Prostate gland (tissue), 2 donors: ENCODE results near the gene RPS14. TPM values are rescaled to one million over a fixed set of nuclear protein-coding genes. Genes with fewer than 3 reads are reported as not detected.

Experiments used
- DNase-seq: peaks from one replicate; pipeline ENCODE4 v3.0.0-alpha.2; 2019; ENCODE audit warnings: low spot score
- H3K27ac ChIP-seq, 2 donors: fragments of 200-600 bp; sonication (generic); 2 replicates each; pipeline ENCODE4 v1.5.1; 2017 to 2019
- H3K27me3 ChIP-seq: fragments of 200-600 bp; sonication (generic); replicated peaks from 2 replicates; pipeline ENCODE4 v1.5.1; 2019; ENCODE audit not compliant: insufficient read depth
- H3K36me3 ChIP-seq, 2 donors: fragments of 200-600 bp; sonication (generic); 1 replicate in 1 of 2; 2 replicates in 1 of 2; pipeline versions ENCODE4 v1.5.1 to v1.8.1; 2017 to 2019
- H3K4me1 ChIP-seq: fragments of 200-600 bp; sonication (generic); replicated peaks from 2 replicates; pipeline ENCODE4 v1.5.1; 2019
- H3K4me3 ChIP-seq, 2 donors: fragments of 200-600 bp; sonication (generic); 2 replicates each; pipeline ENCODE4 v1.5.1; 2017 to 2019
- H3K9me3 ChIP-seq: fragments of 200-600 bp; sonication (generic); 2 replicates; pipeline ENCODE4 v1.5.1; 2017
- CTCF ChIP-seq, 4 experiments: fragments of 200-600 bp in 2 of 4; fragments of 450-650 bp in 2 of 4; sonication (generic) in 2 of 4; IDR thresholded peaks; 1 replicate in 3 of 4; 2 replicates in 1 of 4; pipeline ENCODE4 v1.5.1; 2016 to 2019; ENCODE audit warnings: antibody characterized with exemption in 4 of 4, mild to moderate bottlenecking in 2 of 4, moderate library complexity in 2 of 4
- POLR2A ChIP-seq: fragments of 450-650 bp; IDR thresholded peaks from one replicate; pipeline ENCODE4 v1.6.1; 2016; ENCODE audit warnings: antibody characterized with exemption, mild to moderate bottlenecking
- POLR2AphosphoS5 ChIP-seq: sonication (generic); formaldehyde crosslinking; IDR thresholded peaks from one replicate; pipeline ENCODE4 v1.6.1; 2017; ENCODE audit warnings: antibody characterized with exemption
- WGBS: methylation state at CpG from one replicate; pipeline ENCODE4 v1.1.5; 2018; 5-methylcytosine and 5-hydroxymethylcytosine counted together
- intact Hi-C: fragments of 100-400 bp; cut with DNase I; formaldehyde crosslinking; loops from one replicate; pipeline ENCODE4 v1.14.2; 2022
- total RNA-seq, 2 donors: library from RNA; depleted of rRNA; stranded (reverse); fragments of >200 nt; gene quantifications; one replicate each; pipeline ENCODE4 v1.1.0, GENCODE V29; 2016

RPS14 gene
- total RNA-seq, 2 donors from 2014 or later = 1,708 to 3,672 TPM

GRCh38 chr5:150448334-150448733, 1.2 kb downstream of the RPS14 start:
- peak overlapping the region in 1 of 2 donors; percentile 95 for H3K27ac ChIP-seq
- intact Hi-C loops = no loop called here

GRCh38 chr5:150447188-150447587, 2.4 kb downstream of the RPS14 start:
- intact Hi-C loops = no loop called here
- Histone ChIP-seq H3K9me3 (no peaks in the 10 kb centered on the region), H3K4me1 (no peaks in the 10 kb centered on the region), H3K4me3 (no peak overlapping the region), H3K36me3 (peaks cover 31 to 36% of the 10 kb centered on the region in 2 donors), H3K27me3 (no peaks in the 10 kb centered on the region), H3K27ac (no peak overlapping the region)
- no peak for DNase-seq
- WGBS = 78% methylated on average over 6 of the region's 6 CpGs
- TF ChIP-seq CTCF (IDR thresholded peaks at IDR 0.05) (no peak), POLR2A (no peak), POLR2AphosphoS5 (no peak)

More at GRCh38 chr5:150448334-150448733, 1.2 kb downstream of the RPS14 start:
- no peak for DNase-seq
- TF ChIP-seq POLR2A = no peak
- no peak for TF ChIP-seq POLR2AphosphoS5
- no peak for TF ChIP-seq CTCF (IDR thresholded peaks at IDR 0.05)
- no peaks in the 10 kb centered on the region for H3K9me3 ChIP-seq
- no peaks in the 10 kb centered on the region for H3K4me1 ChIP-seq
- peaks cover 31 to 36% of the 10 kb centered on the region in 2 donors for H3K36me3 ChIP-seq
- H3K4me3 ChIP-seq = peak overlapping the region; percentile 49 to 71
- no peaks in the 10 kb centered on the region for H3K27me3 ChIP-seq
- WGBS = 18% methylated on average over 4 of the region's 4 CpGs

GRCh38 chr5:150446583-150446982, 3.0 kb downstream of the RPS14 start:
- WGBS = 92% methylated on average over 6 of the region's 6 CpGs
- intact Hi-C loops = no loop called here
- DNase-seq = no peak

GRCh38 chr5:150446088-150446487, 3.5 kb downstream of the RPS14 start:
- no peak for DNase-seq
- Histone ChIP-seq H3K4me3 (no peak overlapping the region), H3K27ac (no peak overlapping the region), H3K36me3 (peaks cover 31 to 36% of the 10 kb centered on the region in 2 donors), H3K9me3 (no peaks in the 10 kb centered on the region), H3K4me1 (no peaks in the 10 kb centered on the region), H3K27me3 (no peaks in the 10 kb centered on the region)
- no peak for TF ChIP-seq POLR2AphosphoS5
- TF ChIP-seq POLR2A = no peak
- no peak for TF ChIP-seq CTCF (IDR thresholded peaks at IDR 0.05)
- 92% methylated on average over 2 of the region's 2 CpGs for WGBS
- intact Hi-C loops = no loop called here

More at GRCh38 chr5:150446583-150446982, 3.0 kb downstream of the RPS14 start:
- H3K9me3 ChIP-seq = no peaks in the 10 kb centered on the region
- H3K27ac ChIP-seq = no peak overlapping the region
- no peak overlapping the region for H3K4me3 ChIP-seq
- H3K36me3 ChIP-seq = peaks cover 31 to 36% of the 10 kb centered on the region in 2 donors
- no peaks in the 10 kb centered on the region for H3K27me3 ChIP-seq
- no peak for TF ChIP-seq POLR2AphosphoS5
- no peak for TF ChIP-seq POLR2A
- TF ChIP-seq CTCF (IDR thresholded peaks at IDR 0.05) = no peak
- H3K4me1 ChIP-seq = no peaks in the 10 kb centered on the region

- no peak for TF ChIP-seq CTCF (IDR thresholded peaks at IDR 0.05)
- no peak for TF ChIP-seq POLR2AphosphoS5
- Histone ChIP-seq H3K4me1 (no peaks in the 10 kb centered on the region), H3K9me3 (no peaks in the 10 kb centered on the region), H3K36me3 (peaks cover 31 to 36% of the 10 kb centered on the region in 2 donors), H3K27ac (no peak overlapping the region), H3K27me3 (no peaks in the 10 kb centered on the region), H3K4me3 (no peak overlapping the region)
- intact Hi-C loops = no loop called here
- WGBS = 82% methylated on average over 9 of the region's 9 CpGs
- no peak for DNase-seq
Observed at GRCh38 chr5:150444770-150445169, 4.8 kb downstream of the RPS14 start.
